AG04450 (cell line): Measurements from ENCODE around the gene FRMPD2. TPM values are rescaled to one million over a fixed set of nuclear protein-coding genes. Genes with fewer than 3 reads are reported as not detected.

Source experiments
- CTCF ChIA-PET: fragments of 300-600, 350-600 bp; formaldehyde crosslinking; extraction: SDS; loops from one replicate; lab custom pipeline; 2022; ENCODE audit warnings: antibody characterized with exemption, inconsistent platforms; lab: Charles Lee
- POLR2A ChIA-PET: fragments of 350-600 bp; formaldehyde crosslinking; extraction: SDS; loops from one replicate; lab custom pipeline; 2021; ENCODE audit warnings: antibody characterized with exemption, inconsistent platforms; lab: Yijun Ruan, JAX
- DNase-seq: peaks from one replicate; pipeline ENCODE4 v3.0.0-alpha.2; 2011; ENCODE audit warnings: low read depth, low spot score
- H3K27ac ChIP-seq: one replicate; pipeline ENCODE4 v1.5.1; 2012; ENCODE audit warnings: low read depth, low read length, control low read depth
- H3K27me3 ChIP-seq: one replicate; pipeline ENCODE4 v1.6.0; 2012; ENCODE audit warnings: low read length; ENCODE audit not compliant: control insufficient read depth, insufficient read depth
- H3K4me3 ChIP-seq: 2 replicates; pipeline ENCODE4 v1.5.1; 2011; ENCODE audit warnings: mild to moderate bottlenecking, low read depth, low read length, control low read depth
- H3K9me3 ChIP-seq: 2 replicates; pipeline ENCODE4 v1.5.1; 2012; ENCODE audit warnings: low read length; ENCODE audit not compliant: control insufficient read depth, insufficient read depth
- polyA plus RNA-seq: library from polyadenylated mRNA; depleted of rRNA; stranded (reverse); fragments of >200 nt; gene quantifications from 2 replicates; pipeline ENCODE4 v1.2.3, GENCODE V29; 2011
- TF ChIP-seq, protein P1 (sequence below): IDR thresholded peaks from 2 replicates; pipeline ENCODE4 v1.5.1; 2011; ENCODE audit warnings: low read depth, low read length, control low read depth, inconsistent platforms

Gene FRMPD2
- polyA plus RNA-seq, 1 experiment, result not detected

DNA sequence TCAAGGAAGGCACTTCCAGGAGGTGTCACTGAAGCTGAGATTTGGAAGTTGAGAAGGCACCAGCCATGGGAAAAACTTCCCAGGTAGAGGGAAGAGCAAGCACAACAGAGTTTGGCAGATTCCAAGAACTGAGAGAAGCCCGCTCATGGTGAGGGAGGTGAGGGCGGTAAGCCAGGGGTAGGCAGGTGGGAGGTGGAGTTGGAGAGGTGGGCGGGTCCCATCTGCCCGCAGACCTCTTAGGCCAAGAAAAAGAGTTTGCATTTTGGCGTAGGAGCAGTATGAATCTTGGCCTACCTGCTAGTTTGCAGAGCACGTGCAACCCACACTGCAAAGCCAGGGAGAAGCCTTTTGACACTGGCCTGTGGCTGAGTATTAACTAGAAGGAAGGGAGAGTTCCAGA, 18.8 kb downstream of the FRMPD2 start:
- TF ChIP-seq, protein P1, sequence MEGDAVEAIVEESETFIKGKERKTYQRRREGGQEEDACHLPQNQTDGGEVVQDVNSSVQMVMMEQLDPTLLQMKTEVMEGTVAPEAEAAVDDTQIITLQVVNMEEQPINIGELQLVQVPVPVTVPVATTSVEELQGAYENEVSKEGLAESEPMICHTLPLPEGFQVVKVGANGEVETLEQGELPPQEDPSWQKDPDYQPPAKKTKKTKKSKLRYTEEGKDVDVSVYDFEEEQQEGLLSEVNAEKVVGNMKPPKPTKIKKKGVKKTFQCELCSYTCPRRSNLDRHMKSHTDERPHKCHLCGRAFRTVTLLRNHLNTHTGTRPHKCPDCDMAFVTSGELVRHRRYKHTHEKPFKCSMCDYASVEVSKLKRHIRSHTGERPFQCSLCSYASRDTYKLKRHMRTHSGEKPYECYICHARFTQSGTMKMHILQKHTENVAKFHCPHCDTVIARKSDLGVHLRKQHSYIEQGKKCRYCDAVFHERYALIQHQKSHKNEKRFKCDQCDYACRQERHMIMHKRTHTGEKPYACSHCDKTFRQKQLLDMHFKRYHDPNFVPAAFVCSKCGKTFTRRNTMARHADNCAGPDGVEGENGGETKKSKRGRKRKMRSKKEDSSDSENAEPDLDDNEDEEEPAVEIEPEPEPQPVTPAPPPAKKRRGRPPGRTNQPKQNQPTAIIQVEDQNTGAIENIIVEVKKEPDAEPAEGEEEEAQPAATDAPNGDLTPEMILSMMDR, result no peak
- ChIA-PET CTCF (no interaction called here), POLR2A (no interaction called here)

DNA sequence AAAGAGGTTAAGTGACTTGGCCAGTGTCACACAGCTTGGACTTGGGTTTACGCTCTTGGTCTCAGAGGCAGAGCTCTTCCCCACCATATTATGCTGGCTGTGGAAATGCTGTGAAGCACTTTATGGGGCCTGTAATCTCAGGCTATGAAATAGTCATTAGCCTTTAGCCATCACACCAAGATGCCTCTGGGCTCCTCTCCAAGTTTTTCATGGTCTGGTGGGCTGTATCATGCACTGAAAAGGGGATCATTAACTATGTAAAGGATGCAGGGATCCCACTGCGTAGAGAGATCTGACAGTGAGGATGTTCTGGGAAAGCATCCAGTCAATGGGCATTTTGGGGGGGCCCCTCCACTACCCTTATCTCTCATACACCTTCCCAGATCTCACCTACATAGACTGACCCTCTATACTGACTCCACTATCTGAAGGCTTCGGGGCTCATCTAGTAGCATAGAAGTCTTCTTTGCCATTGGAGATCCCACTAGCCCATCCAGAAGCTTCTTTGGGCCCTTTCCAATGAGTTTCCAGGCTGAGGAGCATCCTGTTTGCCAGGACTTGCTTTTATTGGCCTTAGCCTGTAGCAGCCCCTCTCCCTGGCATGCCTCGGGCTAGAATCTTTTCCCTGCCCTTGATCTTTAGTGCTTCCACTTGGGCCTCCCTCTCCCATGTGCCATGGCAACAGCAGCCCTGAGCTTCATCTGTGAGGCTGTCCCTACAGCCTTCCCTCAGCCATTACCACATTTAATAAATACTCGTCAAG, 19.6 kb downstream of the FRMPD2 start:
- TF ChIP-seq, protein P1, result no peak
- DNase-seq, result no peak
- Histone ChIP-seq H3K27ac (no peak overlapping the region), H3K27me3 (peaks cover 16% of the 10 kb centered on the region), H3K4me3 (no peak overlapping the region), H3K9me3 (no peaks in the 10 kb centered on the region; the same call in 1 of the 2 replicates)
- POLR2A ChIA-PET, result no interaction called here
- CTCF ChIA-PET, result no interaction called here

More for the DNA sequence above, 18.8 kb downstream of the FRMPD2 start:
- Histone ChIP-seq H3K9me3 (no peaks in the 10 kb centered on the region), H3K27me3 (peaks cover 16% of the 10 kb centered on the region), H3K4me3 (no peak overlapping the region), H3K27ac (no peak overlapping the region)
- no peak for DNase-seq

DNA sequence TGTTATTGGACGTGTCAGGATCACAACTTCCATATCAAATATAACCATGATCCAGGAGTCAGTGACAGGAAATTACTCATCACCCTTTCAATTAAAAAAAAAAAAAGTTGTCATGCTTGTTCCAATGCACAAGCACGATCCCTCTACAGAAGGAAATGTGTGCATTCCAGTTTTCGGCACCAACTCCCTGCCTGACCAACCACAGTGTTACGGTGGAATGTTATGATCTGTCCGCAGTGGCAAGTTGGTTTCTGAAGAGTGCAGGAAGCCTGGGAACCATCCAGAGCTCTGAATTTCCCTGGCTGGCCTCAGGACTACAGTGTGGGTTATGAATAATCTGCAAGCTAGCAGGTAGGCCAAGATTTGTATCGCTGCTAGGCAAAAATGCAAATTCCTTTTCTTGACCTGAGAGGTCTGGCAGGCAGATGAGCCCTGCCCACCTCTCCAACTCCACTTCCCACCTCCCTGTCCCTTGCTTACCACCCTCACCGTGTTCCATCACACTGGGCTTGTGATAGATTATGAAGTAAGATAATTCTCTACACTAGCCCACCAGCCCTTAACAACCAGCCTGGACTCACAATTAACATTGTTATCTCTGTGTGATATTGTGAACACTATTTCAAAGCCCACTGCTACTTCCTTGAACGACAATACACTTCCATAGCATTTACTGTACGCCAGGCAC, 20.4 kb downstream of the FRMPD2 start:
- TF ChIP-seq, protein P1, result no peak
- Histone ChIP-seq H3K27ac (no peak overlapping the region), H3K4me3 (no peak overlapping the region), H3K27me3 (peaks cover 16% of the 10 kb centered on the region), H3K9me3 (no peaks in the 10 kb centered on the region; the same call in 1 of the 2 replicates)
- DNase-seq, result no peak
- POLR2A ChIA-PET, result no interaction called here
- CTCF ChIA-PET, result no interaction called here

DNA sequence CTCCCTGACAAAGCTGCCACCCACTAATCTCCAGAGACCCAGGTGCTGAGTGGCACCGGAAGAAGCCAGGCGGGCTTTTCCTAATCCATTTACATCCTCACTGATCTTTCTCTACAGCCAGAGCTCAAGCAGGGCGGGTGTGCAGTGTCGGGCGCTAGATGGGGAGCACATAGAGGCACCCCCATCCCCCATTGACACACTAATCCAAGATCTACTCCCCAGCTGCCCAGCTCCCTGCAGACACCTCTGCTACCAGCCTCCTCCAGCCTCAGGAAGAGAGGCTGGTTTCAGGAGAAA, 22.2 kb downstream of the FRMPD2 start:
- Histone ChIP-seq H3K27me3 (peaks cover 10% of the 10 kb centered on the region), H3K9me3 (no peaks in the 10 kb centered on the region; the same call in 1 of the 2 replicates), H3K4me3 (no peak overlapping the region), H3K27ac (no peak overlapping the region)
- no peak for DNase-seq
- TF ChIP-seq, protein P1, result no peak
- CTCF ChIA-PET, result no interaction called here
- POLR2A ChIA-PET, result no interaction called here

DNA sequence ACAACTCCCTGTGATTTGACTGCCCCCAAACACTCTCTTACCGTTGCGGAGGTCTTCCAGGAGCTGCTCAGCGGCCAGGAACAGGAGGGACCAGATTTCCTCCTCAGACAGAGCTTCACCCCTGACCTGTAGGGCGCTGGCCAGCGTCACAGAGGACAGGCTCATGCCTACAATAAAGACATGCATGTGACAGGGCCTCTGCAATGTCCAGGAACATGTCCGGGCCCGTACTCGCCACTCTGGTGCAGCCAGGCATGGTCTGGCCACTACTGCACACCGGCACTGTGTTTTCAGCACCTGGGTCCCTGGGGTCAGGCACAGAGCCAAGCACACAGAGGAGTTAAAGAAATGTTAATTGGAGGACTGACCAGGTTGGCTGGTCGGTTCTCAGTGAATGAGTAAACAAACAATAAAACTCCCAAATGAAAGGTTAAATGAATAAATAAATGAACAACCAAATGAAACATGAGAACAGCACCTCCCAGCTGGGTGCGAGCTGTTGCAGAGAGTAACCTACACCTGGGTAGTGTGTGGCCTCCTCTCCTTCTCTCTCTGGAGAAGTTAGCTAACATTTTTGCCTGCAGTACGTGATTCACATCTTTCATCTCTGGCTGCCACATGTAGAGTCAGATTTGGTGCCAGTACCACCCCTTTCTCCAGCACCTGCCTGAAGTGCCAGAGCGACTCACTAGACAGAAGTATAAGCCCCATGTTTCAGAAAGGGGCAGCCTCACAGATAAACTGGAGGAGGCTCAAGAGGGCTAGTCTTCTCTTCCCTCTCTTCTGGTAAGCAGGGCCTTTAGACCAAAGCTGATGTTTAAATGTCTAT, 22.8 kb downstream of the FRMPD2 start:
- Histone ChIP-seq H3K9me3 (no peaks in the 10 kb centered on the region; the same call in 1 of the 2 replicates), H3K27me3 (peaks cover 10% of the 10 kb centered on the region), H3K4me3 (no peak overlapping the region), H3K27ac (peak overlapping the region; percentile 31)
- POLR2A ChIA-PET, result no interaction called here
- TF ChIP-seq, protein P1, result no peak
- DNase-seq, result no peak
- CTCF ChIA-PET, result no interaction called here
